ENCODE data around the gene CDH4.

Gene CDH4

GRCh38 chr20:61385731-61386130 is 133.7 kb downstream of the CDH4 start:
- Histone ChIP-seq H3K4me3 (ENCODE audit: low read depth in 1 of 5, low read length in 5 of 5) (no peak overlapping the region), H3K27ac (ENCODE audit: low read depth, low read length) (no peak overlapping the region), H3K27me3 (ENCODE audit: control insufficient read depth in 5 of 5, insufficient read depth in 4 of 5, low read length in 5 of 5) (peaks cover 0 to 22% (median 7%) of the 10 kb centered on the region in 5 donors), H3K9me3 (ENCODE audit: control insufficient read depth in 5 of 5, low read length in 5 of 5) (peaks cover 3 to 11% (median 6%) of the 10 kb centered on the region in 5 donors), H3K9ac (ENCODE audit: low read length in 5 of 5) (no peak overlapping the region), H3K36me3 (ENCODE audit: control insufficient read depth in 5 of 5, insufficient read depth in 5 of 5, low read length in 5 of 5) (no peaks in the 10 kb centered on the region), H3K4me1 (ENCODE audit: control insufficient read depth in 5 of 5, insufficient read depth in 5 of 5, low read length in 5 of 5) (no peaks in the 10 kb centered on the region)

DNA sequence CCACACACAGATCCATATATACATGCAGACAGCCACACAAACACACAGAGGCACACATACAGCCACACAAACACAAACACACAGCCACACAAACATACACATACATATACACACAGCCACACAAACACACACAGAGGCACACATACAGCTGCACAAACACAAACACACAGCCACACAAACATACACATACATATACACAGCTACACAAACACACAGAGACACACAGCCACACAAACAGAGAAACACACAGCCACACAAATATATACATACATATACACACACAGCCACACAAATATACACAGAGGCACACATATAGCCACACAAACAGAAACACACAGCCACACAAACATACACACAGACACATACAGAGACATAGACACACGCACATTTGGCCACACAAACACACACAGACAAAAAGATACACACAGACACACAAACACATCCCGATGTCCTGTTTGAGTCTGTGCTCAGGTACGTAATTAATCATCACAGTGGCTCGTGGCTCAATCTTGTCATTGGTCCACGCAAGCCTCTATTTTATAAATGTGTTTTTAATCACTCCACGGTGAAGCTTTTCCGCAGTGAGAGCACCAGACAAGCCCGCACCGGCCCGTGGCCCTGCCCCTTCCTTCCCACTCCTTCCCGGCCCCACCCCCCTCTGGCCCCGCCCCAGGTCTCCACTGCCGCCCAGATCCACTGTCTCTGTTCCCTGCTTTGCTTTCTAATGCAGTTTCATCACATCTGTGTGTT is 135.3 kb downstream of the CDH4 start:
- Histone ChIP-seq H3K27me3 (ENCODE audit: control insufficient read depth in 5 of 5, insufficient read depth in 4 of 5, low read length in 5 of 5) (peaks cover 0 to 32% (median 13%) of the 10 kb centered on the region in 5 donors), H3K4me3 (ENCODE audit: low read depth in 1 of 5, low read length in 5 of 5) (no peak overlapping the region), H3K4me1 (ENCODE audit: control insufficient read depth in 5 of 5, insufficient read depth in 5 of 5, low read length in 5 of 5) (no peaks in the 10 kb centered on the region), H3K27ac (ENCODE audit: low read depth, low read length) (no peak overlapping the region), H3K36me3 (ENCODE audit: control insufficient read depth in 5 of 5, insufficient read depth in 5 of 5, low read length in 5 of 5) (no peaks in the 10 kb centered on the region), H3K9me3 (ENCODE audit: control insufficient read depth in 5 of 5, low read length in 5 of 5) (peaks cover under 1 to 7% (median 4%) of the 10 kb centered on the region in 5 donors), H3K9ac (ENCODE audit: low read length in 5 of 5) (no peak overlapping the region)

GRCh38 chr20:61387954-61388348 is 135.9 kb downstream of the CDH4 start:
- H3K27me3 ChIP-seq (ENCODE audit: control insufficient read depth in 5 of 5, insufficient read depth in 4 of 5, low read length in 5 of 5): peaks cover 0 to 32% (median 13%) of the 10 kb centered on the region in 5 donors

GRCh38 chr20:61389077-61389476 is 137.0 kb downstream of the CDH4 start:
- Histone ChIP-seq H3K9me3 (ENCODE audit: control insufficient read depth in 5 of 5, low read length in 5 of 5) (peaks cover 0 to 3% (median 0%) of the 10 kb centered on the region in 5 donors), H3K27ac (ENCODE audit: low read depth, low read length) (no peak overlapping the region), H3K9ac (ENCODE audit: low read length in 5 of 5) (no peak overlapping the region), H3K27me3 (ENCODE audit: control insufficient read depth in 5 of 5, insufficient read depth in 4 of 5, low read length in 5 of 5) (peaks cover 0 to 35% (median 13%) of the 10 kb centered on the region in 5 donors), H3K4me3 (ENCODE audit: low read depth in 1 of 5, low read length in 5 of 5) (no peak overlapping the region), H3K4me1 (ENCODE audit: control insufficient read depth in 5 of 5, insufficient read depth in 5 of 5, low read length in 5 of 5) (no peaks in the 10 kb centered on the region), H3K36me3 (ENCODE audit: control insufficient read depth in 5 of 5, insufficient read depth in 5 of 5, low read length in 5 of 5) (no peaks in the 10 kb centered on the region)

More at GRCh38 chr20:61387954-61388348, 135.9 kb downstream of the CDH4 start:
- Histone ChIP-seq H3K4me3 (ENCODE audit: low read depth in 1 of 5, low read length in 5 of 5) (no peak overlapping the region), H3K36me3 (ENCODE audit: control insufficient read depth in 5 of 5, insufficient read depth in 5 of 5, low read length in 5 of 5) (no peaks in the 10 kb centered on the region), H3K9ac (ENCODE audit: low read length in 5 of 5) (no peak overlapping the region), H3K27ac (ENCODE audit: low read depth, low read length) (no peak overlapping the region), H3K9me3 (ENCODE audit: control insufficient read depth in 5 of 5, low read length in 5 of 5) (peaks cover 0 to 3% (median 0%) of the 10 kb centered on the region in 5 donors), H3K4me1 (ENCODE audit: control insufficient read depth in 5 of 5, insufficient read depth in 5 of 5, low read length in 5 of 5) (no peaks in the 10 kb centered on the region)

DNA sequence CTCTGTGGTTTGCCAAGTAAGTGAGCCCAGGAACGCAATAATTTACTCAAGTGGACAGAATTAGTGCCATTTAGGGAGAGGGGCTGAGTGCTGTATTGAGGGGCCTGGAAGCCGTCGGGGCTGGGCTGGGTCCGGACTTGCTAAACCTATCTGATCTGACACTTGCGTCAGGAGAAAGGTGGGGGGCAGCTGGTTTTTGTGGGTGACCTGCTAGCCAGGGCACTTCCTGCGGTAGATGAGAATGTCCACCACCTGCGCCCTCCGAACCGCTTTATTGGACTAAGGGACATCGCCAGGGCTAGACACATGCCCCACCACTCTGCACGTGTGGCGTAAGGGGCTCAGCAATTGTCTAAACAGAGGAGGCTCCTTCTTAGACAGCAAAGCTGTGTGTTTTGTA is 139.1 kb downstream of the CDH4 start:
- no peaks in the 10 kb centered on the region for H3K4me1 ChIP-seq (ENCODE audit: control insufficient read depth in 5 of 5, insufficient read depth in 5 of 5, low read length in 5 of 5)
- no peak overlapping the region for H3K9ac ChIP-seq (ENCODE audit: low read length in 5 of 5)
- no peak overlapping the region for H3K4me3 ChIP-seq (ENCODE audit: low read depth in 1 of 5, low read length in 5 of 5)
- no peak overlapping the region for H3K27ac ChIP-seq (ENCODE audit: low read depth, low read length)
- peaks cover 0 to 28% (median 10%) of the 10 kb centered on the region in 5 donors for H3K27me3 ChIP-seq (ENCODE audit: control insufficient read depth in 5 of 5, insufficient read depth in 4 of 5, low read length in 5 of 5)
- H3K36me3 ChIP-seq (ENCODE audit: control insufficient read depth in 5 of 5, insufficient read depth in 5 of 5, low read length in 5 of 5): no peaks in the 10 kb centered on the region
- H3K9me3 ChIP-seq (ENCODE audit: control insufficient read depth in 5 of 5, low read length in 5 of 5): no peaks in the 10 kb centered on the region

DNA sequence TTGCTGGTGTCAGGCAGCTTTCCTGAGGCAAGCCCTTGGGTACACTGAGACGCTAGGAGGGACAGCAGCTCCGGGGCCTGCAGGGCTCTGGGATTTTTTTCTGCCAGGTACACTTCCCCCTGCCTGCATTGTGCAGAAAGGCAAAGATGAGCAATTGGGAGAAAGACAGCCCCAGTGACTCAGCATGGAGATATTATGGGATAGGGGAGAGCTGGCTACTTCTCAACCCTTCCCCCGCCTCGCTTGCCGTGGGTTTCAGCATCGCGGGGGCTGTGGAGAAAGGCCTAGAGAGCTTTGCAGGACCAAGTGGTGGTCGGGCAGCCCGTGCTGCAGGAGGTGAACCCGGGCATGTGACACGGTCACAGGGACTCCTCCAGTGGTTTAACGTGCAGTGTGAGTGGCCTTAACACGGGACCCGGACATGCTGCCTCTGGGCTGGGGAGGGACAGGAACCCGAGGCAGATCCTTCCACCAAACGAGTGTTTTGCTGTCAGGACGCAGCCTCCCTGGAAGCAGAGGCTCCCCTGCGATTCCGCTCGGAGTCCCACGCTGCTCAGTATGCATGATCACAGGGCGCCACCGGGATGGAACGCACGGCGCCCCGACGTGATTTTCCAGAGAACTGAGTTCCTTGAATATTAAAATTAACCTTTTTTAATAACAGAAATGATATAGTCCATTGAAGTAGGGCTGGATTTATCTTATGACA is 139.9 kb downstream of the CDH4 start:
- no peak overlapping the region for H3K27ac ChIP-seq (ENCODE audit: low read depth, low read length)
- H3K36me3 ChIP-seq (ENCODE audit: control insufficient read depth in 5 of 5, insufficient read depth in 5 of 5, low read length in 5 of 5): no peaks in the 10 kb centered on the region
- H3K9me3 ChIP-seq (ENCODE audit: control insufficient read depth in 5 of 5, low read length in 5 of 5): no peaks in the 10 kb centered on the region
- no peaks in the 10 kb centered on the region for H3K4me1 ChIP-seq (ENCODE audit: control insufficient read depth in 5 of 5, insufficient read depth in 5 of 5, low read length in 5 of 5)
- H3K9ac ChIP-seq (ENCODE audit: low read length in 5 of 5): no peak overlapping the region
- no peak overlapping the region for H3K4me3 ChIP-seq (ENCODE audit: low read depth in 1 of 5, low read length in 5 of 5)
- H3K27me3 ChIP-seq (ENCODE audit: control insufficient read depth in 5 of 5, insufficient read depth in 4 of 5, low read length in 5 of 5): peaks cover 0 to 25% (median 10%) of the 10 kb centered on the region in 5 donors

- Histone ChIP-seq H3K27ac (ENCODE audit: low read depth, low read length) (no peak overlapping the region), H3K4me1 (ENCODE audit: control insufficient read depth in 5 of 5, insufficient read depth in 5 of 5, low read length in 5 of 5) (no peaks in the 10 kb centered on the region), H3K27me3 (ENCODE audit: control insufficient read depth in 5 of 5, insufficient read depth in 4 of 5, low read length in 5 of 5) (peaks cover 0 to 16% (median 8%) of the 10 kb centered on the region in 5 donors), H3K9me3 (ENCODE audit: control insufficient read depth in 5 of 5, low read length in 5 of 5) (no peaks in the 10 kb centered on the region), H3K4me3 (ENCODE audit: low read depth in 1 of 5, low read length in 5 of 5) (no peak overlapping the region), H3K36me3 (ENCODE audit: control insufficient read depth in 5 of 5, insufficient read depth in 5 of 5, low read length in 5 of 5) (no peaks in the 10 kb centered on the region), H3K9ac (ENCODE audit: low read length in 5 of 5) (no peak overlapping the region)
Observed at GRCh38 chr20:61394088-61394799, 142.2 kb downstream of the CDH4 start.

DNA sequence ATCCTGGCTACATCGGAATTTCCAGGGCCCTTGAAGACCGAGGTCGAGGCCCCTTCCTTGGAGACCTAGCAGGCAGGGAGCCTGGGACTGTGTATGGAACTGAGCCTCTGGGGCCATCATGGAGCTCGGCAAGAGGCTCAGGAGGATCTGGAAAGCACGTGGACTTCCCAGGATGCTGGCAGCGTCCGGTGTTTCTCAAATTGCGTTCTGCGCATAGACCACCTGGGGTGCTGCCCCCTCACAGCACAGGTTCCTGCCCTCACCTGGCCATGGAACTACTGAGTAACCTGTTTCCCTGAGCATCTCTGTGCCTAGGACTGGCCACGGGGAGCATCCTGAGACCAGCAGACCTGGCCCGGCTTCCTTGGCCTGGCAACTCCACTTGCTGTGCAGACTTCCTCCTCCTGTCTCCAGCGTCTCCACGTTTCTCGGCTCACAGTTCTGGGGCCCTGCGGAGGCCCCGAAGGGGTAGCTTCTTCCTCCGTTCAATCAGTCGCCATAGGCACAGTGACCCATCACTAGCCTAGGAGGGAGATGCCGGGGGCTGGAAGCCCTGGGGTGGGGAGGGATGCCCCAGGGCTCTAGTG is 144.3 kb downstream of the CDH4 start:
- no peak overlapping the region for H3K4me3 ChIP-seq (ENCODE audit: low read depth in 1 of 5, low read length in 5 of 5)
- H3K9ac ChIP-seq (ENCODE audit: low read length in 5 of 5): no peak overlapping the region
- peaks cover 3 to 8% (median 5%) of the 10 kb centered on the region in 5 donors for H3K9me3 ChIP-seq (ENCODE audit: control insufficient read depth in 5 of 5, low read length in 5 of 5)
- no peaks in the 10 kb centered on the region for H3K36me3 ChIP-seq (ENCODE audit: control insufficient read depth in 5 of 5, insufficient read depth in 5 of 5, low read length in 5 of 5)
- no peak overlapping the region for H3K27ac ChIP-seq (ENCODE audit: low read depth, low read length)
- peaks cover 0 to 10% (median 3%) of the 10 kb centered on the region in 5 donors for H3K27me3 ChIP-seq (ENCODE audit: control insufficient read depth in 5 of 5, insufficient read depth in 4 of 5, low read length in 5 of 5)
- H3K4me1 ChIP-seq (ENCODE audit: control insufficient read depth in 5 of 5, insufficient read depth in 5 of 5, low read length in 5 of 5): no peaks in the 10 kb centered on the region

DNA sequence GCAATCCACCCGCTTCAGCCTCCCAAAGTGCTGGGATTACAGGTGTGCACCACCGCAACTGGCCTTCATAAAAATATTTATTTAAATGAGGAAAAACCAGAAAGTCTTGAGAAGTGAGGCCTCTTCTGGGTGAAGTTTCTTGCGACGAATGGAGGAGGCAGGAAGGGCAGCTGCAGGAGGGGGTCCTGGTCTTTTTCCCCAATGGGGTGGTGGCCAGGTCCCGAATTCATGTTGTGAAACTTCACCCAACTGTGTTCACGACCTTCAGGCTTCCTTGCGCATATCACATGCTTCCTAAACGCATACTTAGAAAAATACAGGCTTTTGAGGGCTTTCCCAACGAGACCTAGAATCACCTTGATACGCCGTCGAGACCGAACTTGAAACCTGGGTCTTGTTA is 145.1 kb downstream of the CDH4 start:
- H3K9ac ChIP-seq (ENCODE audit: low read length in 5 of 5): no peak overlapping the region

More for the DNA sequence above, 145.1 kb downstream of the CDH4 start:
- H3K4me1 ChIP-seq (ENCODE audit: control insufficient read depth in 5 of 5, insufficient read depth in 5 of 5, low read length in 5 of 5): no peaks in the 10 kb centered on the region
- H3K4me3 ChIP-seq (ENCODE audit: low read depth in 1 of 5, low read length in 5 of 5): no peak overlapping the region
- H3K27ac ChIP-seq (ENCODE audit: low read depth, low read length): no peak overlapping the region
- peaks cover 0 to 3% (median 0%) of the 10 kb centered on the region in 5 donors for H3K27me3 ChIP-seq (ENCODE audit: control insufficient read depth in 5 of 5, insufficient read depth in 4 of 5, low read length in 5 of 5)
- peaks cover 3 to 8% (median 5%) of the 10 kb centered on the region in 5 donors for H3K9me3 ChIP-seq (ENCODE audit: control insufficient read depth in 5 of 5, low read length in 5 of 5)
- H3K36me3 ChIP-seq (ENCODE audit: control insufficient read depth in 5 of 5, insufficient read depth in 5 of 5, low read length in 5 of 5): no peaks in the 10 kb centered on the region

Data from subcutaneous abdominal adipose tissue (tissue), 5 donors.